ENCODE data around the gene LRRC7.

GRCh38 chr1:69535490-69535889 lies 32.2 kb upstream of the LRRC7 start:
- no peak for TF ChIP-seq CTCF (conservative IDR thresholded peaks at IDR 0.05 in 1 of 2, IDR thresholded peaks at IDR 0.05 in 1 of 2; ENCODE audit: low read depth in 1 of 2, low read length in 2 of 2)
- no peak for TF ChIP-seq EZH2 (IDR thresholded peaks at IDR 0.05; ENCODE audit: low read length, missing control alignments)

All from fibroblast of lung (primary cell).